Measurements from ENCODE around the gene PIP5K1C. TPM values are rescaled to one million over a fixed set of nuclear protein-coding genes. Genes with fewer than 3 reads are reported as not detected.

The PIP5K1C gene
- 33.5 and 38.7 TPM in 2 replicates for total RNA-seq

GRCh38 chr19:3700242-3701032 lies at the start of gene PIP5K1C:
TSS of gene PIP5K1C (minus strand) at chr19:3700468. CDS start at chr19:3700390, 78 bp downstream.

GRCh38 chr19:3708207-3708931 lies 8.1 kb upstream of the PIP5K1C start, which contains the start of gene TJP3:
TSS of gene TJP3 (plus strand) at chr19:3708384. CDS start at chr19:3728433, 20,049 bp downstream.

GRCh38 chr19:3626473-3627350 lies 73.6 kb downstream of the PIP5K1C start, which contains the start of gene CACTIN:
TSS of gene CACTIN (minus strand) at chr19:3626790. CDS start at chr19:3626762, 28 bp downstream.

GRCh38 chr19:3606690-3607289 lies 93.5 kb downstream of the PIP5K1C start, which contains the start of gene TBXA2R:
TSS of gene TBXA2R (minus strand) at chr19:3606875. CDS start at chr19:3600634, 6,241 bp downstream.

GRCh38 chr19:3585301-3586126 lies 114.8 kb downstream of the PIP5K1C start, which contains the start of gene GIPC3:
TSS of gene GIPC3 (plus strand) at chr19:3585478. CDS start at chr19:3585598, 120 bp downstream.

Other genes starting within 250 kb of the PIP5K1C start
- gene SMIM24, start 219.9 kb downstream of the PIP5K1C start, total RNA-seq, result not detected in 2 replicates
- not detected in 2 replicates for gene SMIM44, start 217.0 kb downstream of the PIP5K1C start, total RNA-seq
- 30.4 and 35.4 TPM in 2 replicates for gene DOHH, start 199.8 kb downstream of the PIP5K1C start, total RNA-seq
- gene FZR1, start 194.2 kb downstream of the PIP5K1C start, total RNA-seq, result 39.8 and 47.2 TPM in 2 replicates
- gene TEKTIP1, start 161.3 kb downstream of the PIP5K1C start, total RNA-seq, result not detected in 2 replicates
- 92.6 and 116 TPM in 2 replicates for gene MFSD12, start 142.9 kb downstream of the PIP5K1C start, total RNA-seq
- 131 and 144 TPM in 2 replicates for gene HMG20B, start 127.5 kb downstream of the PIP5K1C start, total RNA-seq
- gene GIPC3, start 115.0 kb downstream of the PIP5K1C start, total RNA-seq, result 1.4 TPM in 2 replicates
- 8.5 and 9.3 TPM in 2 replicates for gene TBXA2R, start 93.6 kb downstream of the PIP5K1C start, total RNA-seq
- gene CACTIN, start 73.7 kb downstream of the PIP5K1C start, total RNA-seq, result 37.7 and 40.2 TPM in 2 replicates
- gene TJP3, start 7.9 kb upstream of the PIP5K1C start, total RNA-seq, result not detected in 2 replicates
- gene APBA3, start 61.2 kb upstream of the PIP5K1C start, total RNA-seq, result 29.8 and 35.5 TPM in 2 replicates
- 106 and 140 TPM in 2 replicates for gene MRPL54, start 62.2 kb upstream of the PIP5K1C start, total RNA-seq
- gene RAX2, start 71.8 kb upstream of the PIP5K1C start, total RNA-seq, result not detected in 2 replicates
- not detected in 2 replicates for gene MATK, start 85.9 kb upstream of the PIP5K1C start, total RNA-seq
- gene ZFR2, start 168.6 kb upstream of the PIP5K1C start, total RNA-seq, result not detected in 2 replicates
- not detected in 2 replicates for gene ATCAY, start 180.2 kb upstream of the PIP5K1C start, total RNA-seq
- gene NMRK2, start 232.6 kb upstream of the PIP5K1C start, total RNA-seq, result not detected in 2 replicates

Data from mammary microvascular endothelial cell (primary cell).